Endodermal cell (in vitro differentiated cells): ENCODE data around the gene MPZL3. TPM values are rescaled to one million over a fixed set of nuclear protein-coding genes. Genes with fewer than 3 reads are reported as not detected.
"Not testable (repeated sequence)": the region's sequence is repeated elsewhere in the genome, so short reads cannot be mapped to it uniquely, and the experiment has no call there.

Experiments used
- DNase-seq: peaks from one replicate; pipeline ENCODE4 v3.0.0-alpha.2; 2017
- H3K27ac ChIP-seq: 2 replicates; pipeline ENCODE4 v1.5.1; 2013; ENCODE audit warnings: mild to moderate bottlenecking, low read depth, low read length, moderate library complexity
- H3K27me3 ChIP-seq: 2 replicates; pipeline ENCODE4 v1.6.1; 2013; ENCODE audit warnings: mild to moderate bottlenecking, low read length, moderate library complexity; ENCODE audit not compliant: insufficient read depth, control insufficient read depth, poor library complexity, severe bottlenecking
- H3K36me3 ChIP-seq: 2 replicates; pipeline ENCODE4 v1.7.0; 2013; ENCODE audit warnings: mild to moderate bottlenecking, low read length, moderate library complexity; ENCODE audit not compliant: control insufficient read depth, insufficient read depth
- H3K4me1 ChIP-seq: one replicate; pipeline ENCODE4 v1.7.0; 2013; ENCODE audit warnings: low read length; ENCODE audit not compliant: control insufficient read depth, insufficient read depth
- H3K4me3 ChIP-seq: 2 replicates; pipeline ENCODE4 v1.5.1; 2013; ENCODE audit warnings: mild to moderate bottlenecking, low read length, moderate library complexity
- H3K9ac ChIP-seq: 2 replicates; pipeline ENCODE4 v1.6.1; 2013; ENCODE audit warnings: mild to moderate bottlenecking, low read length, moderate library complexity; ENCODE audit not compliant: poor library complexity, severe bottlenecking; ENCODE audit errors: extremely low read depth
- H3K9me3 ChIP-seq: 2 replicates; pipeline ENCODE4 v1.6.1; 2013; ENCODE audit warnings: mild to moderate bottlenecking, low read length, moderate library complexity; ENCODE audit not compliant: control insufficient read depth
- H3K27ac Mint-ChIP-seq: 2 replicates; pipeline ENCODE4 v1.8.0; 2020; ENCODE audit warnings: mixed read lengths
- H3K27me3 Mint-ChIP-seq: 2 replicates; pipeline ENCODE4 v1.8.0; 2021; ENCODE audit warnings: mild to moderate bottlenecking, mixed read lengths; ENCODE audit not compliant: insufficient read depth
- H3K36me3 Mint-ChIP-seq: 2 replicates; pipeline ENCODE4 v1.8.0; 2020; ENCODE audit warnings: low read depth, mixed read lengths
- H3K4me1 Mint-ChIP-seq: 2 replicates; pipeline ENCODE4 v1.8.0; 2020; ENCODE audit warnings: mixed read lengths
- H3K4me3 Mint-ChIP-seq: 2 replicates; pipeline ENCODE4 v1.8.0; 2020; ENCODE audit warnings: mild to moderate bottlenecking, moderate library complexity, mixed read lengths
- H3K9me3 Mint-ChIP-seq: 2 replicates; pipeline ENCODE4 v1.8.0; 2020; ENCODE audit warnings: mild to moderate bottlenecking, mixed read lengths
- WGBS, 2 experiments: methylation state at CpG; one replicate each; pipeline versions ENCODE4 v1.1.5 to v1.1.7; 2013; ENCODE audit warnings: missing lambda C conversion rate in 2 of 2, mixed read lengths in 1 of 2; ENCODE audit not compliant: insufficient coverage in 1 of 2, insufficient read length in 1 of 2; 5-methylcytosine and 5-hydroxymethylcytosine counted together
- total RNA-seq, 2 donors: library from RNA; stranded (reverse); fragmentation: NEBNext Ultra II Directional in 1 of 2; extraction: Animal tissue kit (Norgen Biotek cat#: 25700) in 1 of 2; gene quantifications; 2 replicates in 1 of 2; 3 replicates in 1 of 2; pipeline ENCODE4 v1.2.1, GENCODE V29; 2021
- TF ChIP-seq, protein P1 (sequence below): fragments of 200-600 bp; sonication (generic); conservative IDR thresholded peaks from 2 replicates; pipeline ENCODE4 v1.5.0; 2021; ENCODE audit warnings: antibody characterized with exemption, mild to moderate bottlenecking

Gene MPZL3
- total RNA-seq, 2 donors from 2014 or later: 4.1 to 5.7 TPM

- H3K27ac ChIP-seq: no peak overlapping the region
- peaks cover 20% of the 10 kb centered on the region for H3K27me3 ChIP-seq
- no peaks in the 10 kb centered on the region for H3K9me3 ChIP-seq
- 10 to 30% methylated on average over 3 to 8 of the region's 9 CpGs for WGBS, 2 experiments
- no peaks in the 10 kb centered on the region for H3K36me3 Mint-ChIP-seq
- no peak overlapping the region for H3K4me3 Mint-ChIP-seq
- TF ChIP-seq, protein P1, sequence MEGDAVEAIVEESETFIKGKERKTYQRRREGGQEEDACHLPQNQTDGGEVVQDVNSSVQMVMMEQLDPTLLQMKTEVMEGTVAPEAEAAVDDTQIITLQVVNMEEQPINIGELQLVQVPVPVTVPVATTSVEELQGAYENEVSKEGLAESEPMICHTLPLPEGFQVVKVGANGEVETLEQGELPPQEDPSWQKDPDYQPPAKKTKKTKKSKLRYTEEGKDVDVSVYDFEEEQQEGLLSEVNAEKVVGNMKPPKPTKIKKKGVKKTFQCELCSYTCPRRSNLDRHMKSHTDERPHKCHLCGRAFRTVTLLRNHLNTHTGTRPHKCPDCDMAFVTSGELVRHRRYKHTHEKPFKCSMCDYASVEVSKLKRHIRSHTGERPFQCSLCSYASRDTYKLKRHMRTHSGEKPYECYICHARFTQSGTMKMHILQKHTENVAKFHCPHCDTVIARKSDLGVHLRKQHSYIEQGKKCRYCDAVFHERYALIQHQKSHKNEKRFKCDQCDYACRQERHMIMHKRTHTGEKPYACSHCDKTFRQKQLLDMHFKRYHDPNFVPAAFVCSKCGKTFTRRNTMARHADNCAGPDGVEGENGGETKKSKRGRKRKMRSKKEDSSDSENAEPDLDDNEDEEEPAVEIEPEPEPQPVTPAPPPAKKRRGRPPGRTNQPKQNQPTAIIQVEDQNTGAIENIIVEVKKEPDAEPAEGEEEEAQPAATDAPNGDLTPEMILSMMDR: peak; percentile 87
- H3K27ac Mint-ChIP-seq: no peak overlapping the region
- H3K4me1 ChIP-seq: peaks cover 32% of the 10 kb centered on the region
- no peaks in the 10 kb centered on the region for H3K36me3 ChIP-seq
- H3K4me3 ChIP-seq: no peak overlapping the region
- H3K27me3 Mint-ChIP-seq: no peaks in the 10 kb centered on the region
- peak; percentile 90 for DNase-seq
- no peak overlapping the region for H3K9ac ChIP-seq
- H3K9me3 Mint-ChIP-seq: no peaks in the 10 kb centered on the region
- peaks cover 43% of the 10 kb centered on the region for H3K4me1 Mint-ChIP-seq
These were observed 53.8 kb downstream of the MPZL3 start for GRCh38 chr11:118198370-118198769.

- peak overlapping the region; percentile 85 for H3K27ac Mint-ChIP-seq
These were observed 57.1 kb downstream of the MPZL3 start for GRCh38 chr11:118194835-118195627.

GRCh38 chr11:118193910-118194566 is 58.1 kb downstream of the MPZL3 start:
- DNase-seq: no peak
- TF ChIP-seq, protein P1: no peak
- Histone ChIP-seq H3K4me3 (no peak overlapping the region), H3K9me3 (no peaks in the 10 kb centered on the region), H3K36me3 (no peaks in the 10 kb centered on the region), H3K27me3 (no peaks in the 10 kb centered on the region), H3K27ac (no peak overlapping the region), H3K4me1 (peaks cover 25% of the 10 kb centered on the region), H3K9ac (no peak overlapping the region)
- WGBS, 2 experiments: 91 to 97% methylated on average over 4 to 6 of the region's 6 CpGs
- Mint-ChIP-seq H3K36me3 (peaks cover 5% of the 10 kb centered on the region), H3K27me3 (peaks cover 6% of the 10 kb centered on the region), H3K4me3 (no peak overlapping the region), H3K27ac (no peak overlapping the region), H3K4me1 (peaks cover 43% of the 10 kb centered on the region), H3K9me3 (peaks cover 29% of the 10 kb centered on the region)

More at GRCh38 chr11:118194835-118195627, 57.1 kb downstream of the MPZL3 start:
- Histone ChIP-seq H3K27ac (no peak overlapping the region), H3K4me1 (peaks cover 25% of the 10 kb centered on the region), H3K4me3 (no peak overlapping the region), H3K9me3 (no peaks in the 10 kb centered on the region), H3K9ac (no peak overlapping the region), H3K36me3 (no peaks in the 10 kb centered on the region), H3K27me3 (peaks cover under 1% of the 10 kb centered on the region)
- Mint-ChIP-seq H3K4me3 (no peak overlapping the region), H3K4me1 (peaks cover 43% of the 10 kb centered on the region), H3K27me3 (peaks cover 6% of the 10 kb centered on the region), H3K36me3 (peaks cover 5% of the 10 kb centered on the region), H3K9me3 (peaks cover 27% of the 10 kb centered on the region)
- peak; percentile 76 for DNase-seq
- TF ChIP-seq, protein P1: no peak
- WGBS, 2 experiments: 74% methylated on average over 8 to 10 of the region's 10 CpGs

- not testable (repeated sequence) for H3K36me3 ChIP-seq, H3K4me3 Mint-ChIP-seq, H3K27ac Mint-ChIP-seq, DNase-seq, H3K27ac ChIP-seq, H3K36me3 Mint-ChIP-seq, H3K27me3 ChIP-seq, H3K9me3 ChIP-seq, H3K4me3 ChIP-seq, H3K27me3 Mint-ChIP-seq, H3K9ac ChIP-seq
- peaks cover 29% of the 10 kb centered on the region for H3K9me3 Mint-ChIP-seq
- WGBS, 2 experiments: 91 to 99% methylated on average over 5 of the region's 5 CpGs
- peaks cover 33% of the 10 kb centered on the region for H3K4me1 Mint-ChIP-seq
- H3K4me1 ChIP-seq: peaks cover 23% of the 10 kb centered on the region
These were observed 59.3 kb downstream of the MPZL3 start for GRCh38 chr11:118192817-118193216.

DNA sequence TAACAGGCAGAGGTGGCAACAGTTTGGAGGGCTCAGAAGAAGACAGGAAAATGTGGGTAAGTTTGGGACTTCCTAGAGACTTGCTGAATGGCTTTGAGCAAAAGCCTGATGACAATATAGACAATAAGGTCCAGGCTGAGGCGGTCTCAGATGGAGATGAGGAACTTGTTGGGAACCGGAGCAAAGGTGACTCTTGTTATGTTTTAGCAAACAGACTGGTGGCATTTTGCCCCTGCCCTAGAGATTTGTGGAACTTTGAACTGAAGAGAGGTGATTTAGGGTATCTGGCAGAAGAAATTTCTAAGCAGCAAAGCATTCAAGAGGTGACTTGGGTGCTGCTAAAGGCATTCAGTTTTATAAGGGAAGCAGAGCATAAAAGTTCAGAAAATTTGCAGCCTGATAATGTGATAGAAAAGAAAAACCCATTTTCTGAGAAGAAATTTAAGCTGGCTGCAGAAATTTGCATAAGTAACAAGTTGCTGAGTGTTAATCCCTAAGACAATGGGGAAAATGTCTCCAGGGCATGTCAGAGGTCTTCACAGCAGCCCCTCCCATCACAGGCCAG is 61.1 kb downstream of the MPZL3 start:
- H3K4me3 Mint-ChIP-seq, H3K27me3 ChIP-seq, H3K36me3 ChIP-seq, DNase-seq, H3K36me3 Mint-ChIP-seq, H3K27ac Mint-ChIP-seq, H3K4me3 ChIP-seq, H3K9me3 ChIP-seq, H3K9ac ChIP-seq, H3K27ac ChIP-seq: not testable (repeated sequence)
- Mint-ChIP-seq H3K9me3 (peaks cover 29% of the 10 kb centered on the region), H3K4me1 (peaks cover 19% of the 10 kb centered on the region), H3K27me3 (peaks cover 23% of the 10 kb centered on the region)
- 97% methylated on average over 2 of the region's 2 CpGs; no CpG with 5 or more reads in 1 of the 2 experiments for WGBS, 2 experiments
- peaks cover 18% of the 10 kb centered on the region for H3K4me1 ChIP-seq
